H1 (cell line): ENCODE data around the gene MUC7. TPM values are rescaled to one million over a fixed set of nuclear protein-coding genes. Genes with fewer than 3 reads are reported as not detected.

ENCODE experiments used
- CTCF ChIA-PET: fragments of 300-600 bp; sonication (Branson Sonifier 250); formaldehyde crosslinking; loops from one replicate; lab custom pipeline; 2021; ENCODE audit not compliant: partially characterized antibody; lab: Charles Lee
- POLR2A ChIA-PET: fragments of 300-600 bp; sonication (Branson Sonifier 250); formaldehyde crosslinking; loops from one replicate; lab custom pipeline; 2021; ENCODE audit warnings: inconsistent platforms; ENCODE audit not compliant: partially characterized antibody; lab: Charles Lee
- DNase-seq, 2 experiments: peaks; one replicate each; pipeline versions ENCODE4 v3.0.0 to v3.0.0-alpha.2; 2010 to 2022; ENCODE audit warnings: low spot score in 2 of 2, low read depth in 1 of 2, mixed read lengths in 1 of 2
- FAIRE-seq: peaks from 2 replicates; lab custom pipeline; 2011; peaks lifted over from hg19 to GRCh38; lab: Jason Lieb, UNC
- H2AFZ ChIP-seq: 2 replicates; pipeline ENCODE4 v1.8.1; 2012; ENCODE audit warnings: low read length, inconsistent platforms
- H2AK5ac ChIP-seq: 2 replicates; pipeline ENCODE4 v1.6.1; 2013; ENCODE audit warnings: low read depth, low read length
- H2BK120ac ChIP-seq: replicated peaks from 2 replicates; pipeline ENCODE3; 2013; ENCODE audit warnings: low read depth, low read length, inconsistent platforms
- H2BK12ac ChIP-seq: 2 replicates; pipeline ENCODE4 v1.6.1; 2013; ENCODE audit warnings: low read depth, low read length
- H2BK15ac ChIP-seq: 2 replicates; pipeline ENCODE4 v1.6.1; 2013; ENCODE audit warnings: low read length
- H2BK20ac ChIP-seq: 2 replicates; pipeline ENCODE4 v1.6.1; 2013; ENCODE audit warnings: low read length
- H2BK5ac ChIP-seq: 2 replicates; pipeline ENCODE4 v1.6.1; 2013; ENCODE audit warnings: low read depth, low read length
- H3K14ac ChIP-seq: 2 replicates; pipeline ENCODE4 v1.6.1; 2013; ENCODE audit warnings: inconsistent platforms; ENCODE audit not compliant: insufficient read length
- H3K18ac ChIP-seq: 2 replicates; pipeline ENCODE4 v1.6.1; 2013; ENCODE audit warnings: low read length; ENCODE audit errors: extremely low read depth
- H3K23ac ChIP-seq: 2 replicates; pipeline ENCODE4 v1.6.1; 2013; ENCODE audit warnings: inconsistent platforms; ENCODE audit not compliant: insufficient read length
- H3K23me2 ChIP-seq: 2 replicates; pipeline ENCODE4 v1.6.1; 2013; ENCODE audit warnings: low read depth, low read length
- H3K27ac ChIP-seq: 2 replicates; pipeline ENCODE4 v1.6.1; 2011; ENCODE audit warnings: low read depth, low read length, inconsistent platforms
- H3K27me3 ChIP-seq, 4 experiments: replicated peaks in 1 of 4; 1 replicate in 1 of 4; 2 replicates in 3 of 4; pipeline versions ENCODE4 v1.6.1 to v1.8.1; 2011 to 2013; ENCODE audit warnings: low read length in 3 of 4, mild to moderate bottlenecking in 3 of 4, inconsistent platforms in 2 of 4, mixed read lengths in 2 of 4, moderate library complexity in 1 of 4; ENCODE audit not compliant: control insufficient read depth in 3 of 4, insufficient read depth in 3 of 4; ENCODE audit errors: extremely low read depth in 1 of 4
- H3K36me3 ChIP-seq, 4 experiments: 2 replicates each; pipeline versions ENCODE4 v1.6.1 to v1.8.1; 2011 to 2013; ENCODE audit warnings: mild to moderate bottlenecking in 4 of 4, low read length in 3 of 4, moderate library complexity in 2 of 4, control low read depth in 1 of 4, inconsistent platforms in 1 of 4; ENCODE audit not compliant: insufficient read depth in 4 of 4, control insufficient read depth in 2 of 4
- H3K4ac ChIP-seq: replicated peaks from 2 replicates; pipeline ENCODE3; 2013; ENCODE audit warnings: low read length, low read depth, mixed read lengths, inconsistent platforms; ENCODE audit not compliant: insufficient read length
- H3K4me1 ChIP-seq, 4 experiments: replicated peaks in 1 of 4; 1 replicate in 1 of 4; 2 replicates in 3 of 4; pipeline versions ENCODE4 v1.6.1 to v1.8.1; 2011 to 2013; ENCODE audit warnings: low read length in 3 of 4, inconsistent platforms in 2 of 4, mixed read lengths in 1 of 4; ENCODE audit not compliant: insufficient read depth in 4 of 4, control insufficient read depth in 3 of 4
- H3K4me2 ChIP-seq, 2 experiments: 2 replicates each; pipeline versions ENCODE4 v1.6.1 to v1.8.1; 2011 to 2013; ENCODE audit warnings: low read depth in 2 of 2, low read length in 2 of 2, control low read depth in 1 of 2, inconsistent platforms in 1 of 2, mild to moderate bottlenecking in 1 of 2; ENCODE audit not compliant: insufficient read depth in 1 of 2
- H3K4me3 ChIP-seq, 4 experiments: fragments of 200-600, 300-600 bp in 1 of 4; sonication (generic), shearing (Covaris generic), sonication (Bioruptor Twin) in 1 of 4; 2 replicates each; pipeline versions ENCODE4 v1.5.1 to v1.8.1; 2011 to 2016; ENCODE audit warnings: low read length in 4 of 4, low read depth in 3 of 4, control low read depth in 2 of 4, inconsistent platforms in 2 of 4, mild to moderate bottlenecking in 2 of 4, mixed read lengths in 1 of 4, moderate library complexity in 1 of 4; ENCODE audit not compliant: insufficient read depth in 2 of 4; ENCODE audit errors: extremely low read depth in 1 of 4
- H3K56ac ChIP-seq: replicated peaks from 2 replicates; pipeline ENCODE3; 2013; ENCODE audit warnings: low read depth, mild to moderate bottlenecking, mixed read lengths, low read length, inconsistent platforms; ENCODE audit not compliant: insufficient read length
- H3K79me1 ChIP-seq: 2 replicates; pipeline ENCODE4 v1.6.1; 2013; ENCODE audit warnings: low read depth, low read length, control low read depth
- H3K79me2 ChIP-seq, 2 experiments: 2 replicates each; pipeline versions ENCODE4 v1.6.1 to v1.8.1; 2012 to 2013; ENCODE audit warnings: low read length in 2 of 2, mild to moderate bottlenecking in 2 of 2, inconsistent platforms in 1 of 2; ENCODE audit not compliant: insufficient read depth in 2 of 2, control insufficient read depth in 1 of 2
- H3K9ac ChIP-seq, 4 experiments: replicated peaks in 1 of 4; 1 replicate in 1 of 4; 2 replicates in 3 of 4; pipeline versions ENCODE4 v1.6.1 to v1.8.1; 2011 to 2013; ENCODE audit warnings: low read depth in 3 of 4, low read length in 3 of 4, control low read depth in 2 of 4, mild to moderate bottlenecking in 2 of 4, moderate library complexity in 2 of 4, inconsistent platforms in 1 of 4; ENCODE audit errors: extremely low read depth in 1 of 4
- H3K9me3 ChIP-seq, 2 experiments: 2 replicates each; pipeline versions ENCODE4 v1.6.1 to v1.8.1; 2012 to 2013; ENCODE audit warnings: mild to moderate bottlenecking in 2 of 2, moderate library complexity in 2 of 2, control low read depth in 1 of 2, inconsistent platforms in 1 of 2, low read depth in 1 of 2, low read length in 1 of 2, mixed read lengths in 1 of 2; ENCODE audit not compliant: insufficient read depth in 2 of 2
- H4K20me1 ChIP-seq, 2 experiments: replicated peaks in 1 of 2; 2 replicates each; pipeline versions ENCODE3 to v1.8.1; 2011 to 2013; ENCODE audit warnings: inconsistent platforms in 2 of 2, low read length in 2 of 2, mild to moderate bottlenecking in 1 of 2; ENCODE audit not compliant: insufficient read depth in 2 of 2, control insufficient read depth in 1 of 2
- H4K5ac ChIP-seq: 2 replicates; pipeline ENCODE4 v1.6.1; 2013; ENCODE audit warnings: low read length, low read depth, mixed read lengths, inconsistent platforms; ENCODE audit not compliant: insufficient read length
- H4K8ac ChIP-seq: 2 replicates; pipeline ENCODE4 v1.8.0; 2013; ENCODE audit warnings: mild to moderate bottlenecking, moderate library complexity, low read length, inconsistent platforms; ENCODE audit not compliant: insufficient read depth; ENCODE audit errors: extremely low read depth
- H4K91ac ChIP-seq: replicated peaks from 2 replicates; pipeline ENCODE3; 2013; ENCODE audit warnings: low read length, mixed read lengths, inconsistent platforms; ENCODE audit not compliant: insufficient read length
- EZH2 ChIP-seq: fragments of 200-600 bp; sonication (generic); IDR thresholded peaks from 2 replicates; pipeline ENCODE4 v1.7.1; 2012; ENCODE audit warnings: low read depth, mild to moderate bottlenecking, moderate library complexity, low read length, inconsistent platforms; ENCODE audit not compliant: severe bottlenecking
- HDAC6 ChIP-seq: IDR thresholded peaks from one replicate; pipeline ENCODE4 v1.7.1; 2012; ENCODE audit warnings: low read depth, mild to moderate bottlenecking, inconsistent platforms, low read length, moderate library complexity
- SAP30 ChIP-seq: fragments of 300-600 bp; sonication (generic); IDR thresholded peaks from 2 replicates; pipeline ENCODE4 v1.7.1; 2012; ENCODE audit warnings: low read length, moderate library complexity, mild to moderate bottlenecking, inconsistent platforms; ENCODE audit not compliant: insufficient read depth, insufficient replicate concordance
- SIN3A ChIP-seq, 2 experiments: IDR thresholded peaks in 1 of 2; conservative IDR thresholded peaks in 1 of 2; 2 replicates each; pipeline ENCODE4 v1.6.1; 2011 to 2012; ENCODE audit warnings: low read length in 2 of 2, improper control_type of control experiment in 1 of 2, low read depth in 1 of 2, mild to moderate bottlenecking in 1 of 2
- SP4 ChIP-seq: IDR thresholded peaks from 2 replicates; pipeline ENCODE4 v1.6.1; 2012; ENCODE audit warnings: low read length, inconsistent platforms
- TCF12 ChIP-seq: IDR thresholded peaks from 2 replicates; pipeline ENCODE4 v1.6.1; 2011; ENCODE audit warnings: low read depth, mild to moderate bottlenecking, low read length
- YY1 ChIP-seq: IDR thresholded peaks from 2 replicates; pipeline ENCODE4 v1.6.1; 2011; ENCODE audit warnings: low read depth, mild to moderate bottlenecking, low read length
- WGBS, 2 experiments: shearing (Covaris generic) in 1 of 2; methylation state at CpG; one replicate each; pipeline versions ENCODE4 v1.1.6 to v1.1.7; 2013 to 2015; ENCODE audit warnings: low lambda C conversion rate in 2 of 2, mixed read lengths in 2 of 2, inconsistent platforms in 1 of 2, low coverage in 1 of 2, missing lambda C conversion rate in 1 of 2; ENCODE audit not compliant: insufficient replicate concordance in 2 of 2, insufficient coverage in 1 of 2, insufficient read length in 1 of 2; ENCODE audit errors: extremely low coverage in 1 of 2, missing lambda C conversion rate in 1 of 2; 5-methylcytosine and 5-hydroxymethylcytosine counted together
- polyA plus RNA-seq, 7 experiments: library from polyadenylated mRNA; depleted of rRNA in 3 of 7; stranded (reverse) in 5 of 7; unstranded in 2 of 7; fragments of >200 nt in 5 of 7; fragments of 200-250 nt in 2 of 7; gene quantifications; 1 replicate in 5 of 7; 2 replicates in 1 of 7; 4 replicates in 1 of 7; pipeline versions ENCODE4 v1.2.1 to v1.2.3, GENCODE V29; 2011 to 2013; ENCODE audit warnings: missing spikeins in 2 of 7, mixed read lengths in 2 of 7
- total RNA-seq: library from RNA; stranded (reverse); fragmentation: NEBNext Ultra II Directional; extraction: Animal tissue kit (Norgen Biotek cat#: 25700); gene quantifications from 2 replicates; pipeline ENCODE4 v1.2.1, GENCODE V29; 2021
- TF ChIP-seq, protein P1 (sequence below): IDR thresholded peaks from 2 replicates; pipeline ENCODE4 v1.6.1; 2012; ENCODE audit warnings: inconsistent platforms

Gene MUC7
- total and polyA plus RNA-seq, 2 of the 8 experiments (the other 6 are each of a cell fraction or from before 2014, with no cell fraction given) = not detected

DNA sequence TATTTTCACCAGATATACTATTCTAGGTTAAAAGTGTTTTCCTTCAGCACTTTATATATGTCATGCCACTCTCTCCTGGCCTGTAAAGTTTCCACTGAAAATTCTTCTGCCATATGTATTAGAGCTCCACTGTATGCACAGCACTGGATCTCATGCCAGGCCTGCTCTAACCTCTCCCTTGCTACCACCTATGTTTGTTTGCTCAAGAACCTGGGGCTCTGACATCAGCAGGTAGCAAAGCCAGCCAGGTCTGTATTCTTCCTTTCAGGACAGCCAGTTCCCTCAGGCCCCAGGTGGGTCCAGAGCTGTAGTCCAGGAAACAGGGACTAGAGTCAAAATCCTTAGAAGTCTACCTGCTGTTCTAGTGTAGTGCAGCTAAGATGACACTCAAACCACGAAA is 19.1 kb upstream of the MUC7 start:
- H2AFZ ChIP-seq = no peak overlapping the region
- H3K14ac ChIP-seq = no peak overlapping the region
- H2BK20ac ChIP-seq = no peak overlapping the region
- H3K27me3 ChIP-seq = no peaks in the 10 kb centered on the region
- ChIA-PET POLR2A (no interaction called here), CTCF (interaction anchor here (1.3 kb wide), 1 partner anchor 8 kb away, joined by 3 read pairs; no protein-coding TSS in a partner anchor)
- H3K27ac ChIP-seq = no peak overlapping the region
- H3K4me3 ChIP-seq = no peak overlapping the region
- no peaks in the 10 kb centered on the region for H3K79me1 ChIP-seq
- no peak overlapping the region for H3K56ac ChIP-seq
- H2BK15ac ChIP-seq = no peak overlapping the region
- no peak overlapping the region for H3K9ac ChIP-seq
- H2AK5ac ChIP-seq = no peak overlapping the region
- no peak overlapping the region for H4K8ac ChIP-seq
- no peaks in the 10 kb centered on the region for H3K23me2 ChIP-seq
- H3K23ac ChIP-seq = no peak overlapping the region
- no peaks in the 10 kb centered on the region for H4K20me1 ChIP-seq
- no peak overlapping the region for H2BK120ac ChIP-seq
- H3K9me3 ChIP-seq = no peaks in the 10 kb centered on the region
- 63% methylated on average over 1 of the region's 1 CpG; no CpG with 5 or more reads in 1 of the 2 experiments for WGBS, 2 experiments
- no peak overlapping the region for H4K5ac ChIP-seq
- DNase-seq (no peak), FAIRE-seq (no peak)
- H3K18ac ChIP-seq = no peak overlapping the region
- no peak overlapping the region for H2BK5ac ChIP-seq
- no peak overlapping the region for H3K4ac ChIP-seq
- H3K36me3 ChIP-seq = no peaks in the 10 kb centered on the region
- no peaks in the 10 kb centered on the region for H3K4me1 ChIP-seq
- no peak overlapping the region for H4K91ac ChIP-seq
- H2BK12ac ChIP-seq = no peak overlapping the region
- no peak overlapping the region for H3K4me2 ChIP-seq
- no peaks in the 10 kb centered on the region for H3K79me2 ChIP-seq
- no peak for TF ChIP-seq SIN3A (conservative IDR thresholded peaks at IDR 0.05 in 1 of 2, IDR thresholded peaks at IDR 0.05 in 1 of 2; ENCODE audit: low read depth in 1 of 2, low read length in 2 of 2)
- no peak for TF ChIP-seq SP4
- TF ChIP-seq EZH2 = no peak
- TF ChIP-seq, protein P1, sequence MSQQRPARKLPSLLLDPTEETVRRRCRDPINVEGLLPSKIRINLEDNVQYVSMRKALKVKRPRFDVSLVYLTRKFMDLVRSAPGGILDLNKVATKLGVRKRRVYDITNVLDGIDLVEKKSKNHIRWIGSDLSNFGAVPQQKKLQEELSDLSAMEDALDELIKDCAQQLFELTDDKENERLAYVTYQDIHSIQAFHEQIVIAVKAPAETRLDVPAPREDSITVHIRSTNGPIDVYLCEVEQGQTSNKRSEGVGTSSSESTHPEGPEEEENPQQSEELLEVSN = no peak
- TF ChIP-seq HDAC6 = no peak
- no peak for TF ChIP-seq TCF12
- no peak for TF ChIP-seq SAP30
- no peak for TF ChIP-seq YY1
